Liver (tissue), 9 donors: ENCODE data around the gene IQGAP2. TPM values are rescaled to one million over a fixed set of nuclear protein-coding genes. Genes with fewer than 3 reads are reported as not detected.

ENCODE experiments used
- DNase-seq: peaks from one replicate; pipeline ENCODE4 v3.0.0-alpha.2; 2017; ENCODE audit warnings: low spot score
- H3K27ac ChIP-seq, 2 donors: one replicate each; pipeline ENCODE4 v1.7.0; 2013; ENCODE audit warnings: inconsistent platforms in 2 of 2, low read length in 2 of 2, control low read depth in 1 of 2, low read depth in 1 of 2, mild to moderate bottlenecking in 1 of 2
- H3K27me3 ChIP-seq, 4 donors: one replicate each; pipeline versions ENCODE4 v1.6.1 to v1.7.0; 2013; ENCODE audit warnings: low read length in 3 of 4, inconsistent platforms in 1 of 4, mild to moderate bottlenecking in 1 of 4, moderate library complexity in 1 of 4; ENCODE audit not compliant: control insufficient read depth in 4 of 4, insufficient read depth in 4 of 4
- H3K36me3 ChIP-seq, 4 donors: one replicate each; pipeline versions ENCODE4 v1.6.1 to v1.7.0; 2013; ENCODE audit warnings: low read length in 3 of 4, mild to moderate bottlenecking in 3 of 4, low read depth in 1 of 4, moderate library complexity in 1 of 4; ENCODE audit not compliant: control insufficient read depth in 4 of 4, insufficient read depth in 3 of 4
- H3K4me1 ChIP-seq, 4 donors: one replicate each; pipeline versions ENCODE4 v1.6.1 to v1.7.0; 2013; ENCODE audit warnings: low read length in 3 of 4, mild to moderate bottlenecking in 3 of 4, moderate library complexity in 1 of 4; ENCODE audit not compliant: control insufficient read depth in 4 of 4, insufficient read depth in 4 of 4
- H3K4me3 ChIP-seq, 3 donors: one replicate each; pipeline versions ENCODE4 v1.6.1 to v1.7.0; 2013; ENCODE audit warnings: low read length in 3 of 3, control low read depth in 1 of 3, low read depth in 1 of 3, mild to moderate bottlenecking in 1 of 3
- H3K9ac ChIP-seq, 2 donors: one replicate each; pipeline ENCODE4 v1.7.0; 2013; ENCODE audit warnings: low read length in 2 of 2, mild to moderate bottlenecking in 2 of 2, moderate library complexity in 2 of 2, control low read depth in 1 of 2, low read depth in 1 of 2
- H3K9me3 ChIP-seq, 4 donors: one replicate each; pipeline versions ENCODE4 v1.6.1 to v1.7.0; 2013; ENCODE audit warnings: low read length in 3 of 4; ENCODE audit not compliant: control insufficient read depth in 4 of 4
- ATF3 ChIP-seq: IDR thresholded peaks from 2 replicates; pipeline ENCODE4 v1.6.1; 2016; ENCODE audit warnings: antibody characterized with exemption
- EGR1 ChIP-seq, 2 donors: IDR thresholded peaks; 2 replicates each; pipeline ENCODE4 v1.6.1; 2016 to 2018; ENCODE audit warnings: antibody characterized with exemption in 2 of 2, low read depth in 2 of 2
- FOXA1 ChIP-seq: IDR thresholded peaks from 2 replicates; pipeline ENCODE4 v1.6.1; 2016; ENCODE audit warnings: antibody characterized with exemption
- FOXA2 ChIP-seq: IDR thresholded peaks from 2 replicates; pipeline ENCODE4 v1.6.1; 2016; ENCODE audit warnings: antibody characterized with exemption
- GABPA ChIP-seq, 2 donors: IDR thresholded peaks in 1 of 2; conservative IDR thresholded peaks in 1 of 2; 2 replicates each; pipeline ENCODE4 v1.6.1; 2016; ENCODE audit warnings: antibody characterized with exemption in 2 of 2, mild to moderate bottlenecking in 1 of 2, moderate library complexity in 1 of 2
- HNF4A ChIP-seq, 2 donors: conservative IDR thresholded peaks; 2 replicates each; pipeline ENCODE4 v1.6.1; 2016; ENCODE audit warnings: antibody characterized with exemption in 2 of 2, mild to moderate bottlenecking in 2 of 2
- JUND ChIP-seq, 2 donors: IDR thresholded peaks; 2 replicates each; pipeline ENCODE4 v1.6.1; 2016; ENCODE audit warnings: antibody characterized with exemption in 2 of 2
- MAX ChIP-seq: IDR thresholded peaks from 2 replicates; pipeline ENCODE4 v1.6.1; 2016; ENCODE audit warnings: antibody characterized with exemption
- NR2F2 ChIP-seq: IDR thresholded peaks from 2 replicates; pipeline ENCODE4 v1.6.1; 2016; ENCODE audit warnings: antibody characterized with exemption
- RAD21 ChIP-seq, 2 donors: IDR thresholded peaks; 2 replicates each; pipeline ENCODE4 v1.6.1; 2016; ENCODE audit warnings: antibody characterized with exemption in 2 of 2, mild to moderate bottlenecking in 2 of 2
- SP1 ChIP-seq: IDR thresholded peaks from 2 replicates; pipeline ENCODE4 v1.6.1; 2018; ENCODE audit warnings: antibody characterized with exemption, mild to moderate bottlenecking
- YY1 ChIP-seq: IDR thresholded peaks from 2 replicates; pipeline ENCODE4 v1.6.1; 2016; ENCODE audit warnings: antibody characterized with exemption, mild to moderate bottlenecking
- WGBS: extraction: QIAGEN DNeasy Blood & Tissue Kit; methylation state at CpG from one replicate; pipeline ENCODE4 v1.1.7; 2013; 5-methylcytosine and 5-hydroxymethylcytosine counted together
- polyA plus RNA-seq, 2 donors: library from polyadenylated mRNA; stranded (reverse) in 1 of 2; unstranded in 1 of 2; fragments of 200-250 nt in 1 of 2; fragments of >200 nt in 1 of 2; fragmentation: Nextera tagmentation in 1 of 2; extraction: Ambion mirVana in 1 of 2; gene quantifications; one replicate each; pipeline versions ENCODE4 v1.2.1 to v1.2.3, GENCODE V29; 2013 to 2015
- total RNA-seq, 2 donors: library from RNA; depleted of rRNA; stranded (reverse); fragments of >200 nt; gene quantifications; one replicate each; pipeline ENCODE4 v1.2.3, GENCODE V29; 2014
- TF ChIP-seq, protein P1 (sequence below): IDR thresholded peaks from 2 replicates; pipeline ENCODE4 v1.6.1; 2016; ENCODE audit warnings: antibody characterized with exemption
- TF ChIP-seq, protein P2 (sequence below): IDR thresholded peaks from 2 replicates; pipeline ENCODE4 v1.6.1; 2016; ENCODE audit warnings: antibody characterized with exemption, mild to moderate bottlenecking
- donor health status: healthy.
- donor health status: healthy.
- donor health status: healthy.
- donor health status: healthy.
- donor health status: healthy.

Gene IQGAP2
- total and polyA plus RNA-seq, 4 donors = 41.5 to 205 (median 102) TPM

- Histone ChIP-seq H3K27ac (no peak overlapping the region), H3K4me3 (no peak overlapping the region), H3K9ac (no peak overlapping the region), H3K4me1 (peaks cover 4 to 46% (median 32%) of the 10 kb centered on the region in 4 donors), H3K36me3 (no peaks in the 10 kb centered on the region), H3K27me3 (no peaks in the 10 kb centered on the region), H3K9me3 (no peaks in the 10 kb centered on the region)
- 63% methylated on average over 4 of the region's 4 CpGs for WGBS
- no peak for TF ChIP-seq YY1
- TF ChIP-seq HNF4A (conservative IDR thresholded peaks at IDR 0.05) = peak; percentile 37 to 48
- peak in 1 of 2 donors; percentile 3 for TF ChIP-seq RAD21 (IDR thresholded peaks at IDR 0.05)
- TF ChIP-seq, protein P1, sequence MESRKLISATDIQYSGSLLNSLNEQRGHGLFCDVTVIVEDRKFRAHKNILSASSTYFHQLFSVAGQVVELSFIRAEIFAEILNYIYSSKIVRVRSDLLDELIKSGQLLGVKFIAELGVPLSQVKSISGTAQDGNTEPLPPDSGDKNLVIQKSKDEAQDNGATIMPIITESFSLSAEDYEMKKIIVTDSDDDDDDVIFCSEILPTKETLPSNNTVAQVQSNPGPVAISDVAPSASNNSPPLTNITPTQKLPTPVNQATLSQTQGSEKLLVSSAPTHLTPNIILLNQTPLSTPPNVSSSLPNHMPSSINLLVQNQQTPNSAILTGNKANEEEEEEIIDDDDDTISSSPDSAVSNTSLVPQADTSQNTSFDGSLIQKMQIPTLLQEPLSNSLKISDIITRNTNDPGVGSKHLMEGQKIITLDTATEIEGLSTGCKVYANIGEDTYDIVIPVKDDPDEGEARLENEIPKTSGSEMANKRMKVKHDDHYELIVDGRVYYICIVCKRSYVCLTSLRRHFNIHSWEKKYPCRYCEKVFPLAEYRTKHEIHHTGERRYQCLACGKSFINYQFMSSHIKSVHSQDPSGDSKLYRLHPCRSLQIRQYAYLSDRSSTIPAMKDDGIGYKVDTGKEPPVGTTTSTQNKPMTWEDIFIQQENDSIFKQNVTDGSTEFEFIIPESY = no peak
- no peak for TF ChIP-seq FOXA2
- no peak for TF ChIP-seq FOXA1
- no peak for TF ChIP-seq ATF3
- no peak for TF ChIP-seq GABPA (IDR thresholded peaks at IDR 0.05 in 1 of 2, conservative IDR thresholded peaks at IDR 0.05 in 1 of 2)
- TF ChIP-seq, protein P2, sequence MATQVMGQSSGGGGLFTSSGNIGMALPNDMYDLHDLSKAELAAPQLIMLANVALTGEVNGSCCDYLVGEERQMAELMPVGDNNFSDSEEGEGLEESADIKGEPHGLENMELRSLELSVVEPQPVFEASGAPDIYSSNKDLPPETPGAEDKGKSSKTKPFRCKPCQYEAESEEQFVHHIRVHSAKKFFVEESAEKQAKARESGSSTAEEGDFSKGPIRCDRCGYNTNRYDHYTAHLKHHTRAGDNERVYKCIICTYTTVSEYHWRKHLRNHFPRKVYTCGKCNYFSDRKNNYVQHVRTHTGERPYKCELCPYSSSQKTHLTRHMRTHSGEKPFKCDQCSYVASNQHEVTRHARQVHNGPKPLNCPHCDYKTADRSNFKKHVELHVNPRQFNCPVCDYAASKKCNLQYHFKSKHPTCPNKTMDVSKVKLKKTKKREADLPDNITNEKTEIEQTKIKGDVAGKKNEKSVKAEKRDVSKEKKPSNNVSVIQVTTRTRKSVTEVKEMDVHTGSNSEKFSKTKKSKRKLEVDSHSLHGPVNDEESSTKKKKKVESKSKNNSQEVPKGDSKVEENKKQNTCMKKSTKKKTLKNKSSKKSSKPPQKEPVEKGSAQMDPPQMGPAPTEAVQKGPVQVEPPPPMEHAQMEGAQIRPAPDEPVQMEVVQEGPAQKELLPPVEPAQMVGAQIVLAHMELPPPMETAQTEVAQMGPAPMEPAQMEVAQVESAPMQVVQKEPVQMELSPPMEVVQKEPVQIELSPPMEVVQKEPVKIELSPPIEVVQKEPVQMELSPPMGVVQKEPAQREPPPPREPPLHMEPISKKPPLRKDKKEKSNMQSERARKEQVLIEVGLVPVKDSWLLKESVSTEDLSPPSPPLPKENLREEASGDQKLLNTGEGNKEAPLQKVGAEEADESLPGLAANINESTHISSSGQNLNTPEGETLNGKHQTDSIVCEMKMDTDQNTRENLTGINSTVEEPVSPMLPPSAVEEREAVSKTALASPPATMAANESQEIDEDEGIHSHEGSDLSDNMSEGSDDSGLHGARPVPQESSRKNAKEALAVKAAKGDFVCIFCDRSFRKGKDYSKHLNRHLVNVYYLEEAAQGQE = no peak
- TF ChIP-seq MAX = no peak
- DNase-seq = peak; percentile 65
Observed at GRCh38 chr5:76479973-76480667, 77.0 kb downstream of the IQGAP2 start.

- Histone ChIP-seq H3K9ac (no peak overlapping the region), H3K4me3 (no peak overlapping the region), H3K4me1 (peaks cover 4 to 49% (median 33%) of the 10 kb centered on the region in 4 donors), H3K36me3 (no peaks in the 10 kb centered on the region), H3K27ac (no peak overlapping the region), H3K9me3 (no peaks in the 10 kb centered on the region), H3K27me3 (no peaks in the 10 kb centered on the region)
- TF ChIP-seq FOXA1 (no peak), MAX (no peak), EGR1 (IDR thresholded peaks at IDR 0.05; ENCODE audit: low read depth in 2 of 2) (no peak), FOXA2 (no peak), NR2F2 (no peak), SP1 (no peak), HNF4A (conservative IDR thresholded peaks at IDR 0.05) (no peak), JUND (IDR thresholded peaks at IDR 0.05) (no peak), YY1 (no peak)
- TF ChIP-seq, protein P2 = no peak
- TF ChIP-seq, protein P1 = no peak
- 79% methylated on average over 4 of the region's 4 CpGs for WGBS
- no peak for DNase-seq
Observed at GRCh38 chr5:76482984-76483383, 79.9 kb downstream of the IQGAP2 start.
